ENCODE data around the gene GNG12. TPM values are rescaled to one million over a fixed set of nuclear protein-coding genes. Genes with fewer than 3 reads are reported as not detected.

The GNG12 gene
- total and polyA plus RNA-seq, 2 donors from 2014 or later, result 46.1 to 89.3 TPM

- FAIRE-seq, result no peak
- H3K9me3 ChIP-seq (ENCODE audit: control insufficient read depth in 2 of 3, insufficient read depth in 1 of 3, low read length in 3 of 3), result no peaks in the 10 kb centered on the region
- H3K27me3 ChIP-seq (ENCODE audit: control insufficient read depth, insufficient read depth, low read length), result no peaks in the 10 kb centered on the region
- no peak for DNase-seq
- H3K4me3 ChIP-seq (ENCODE audit: low read length in 3 of 3), result no peak overlapping the region
- no peak overlapping the region for H3K27ac ChIP-seq (ENCODE audit: low read depth in 2 of 2, low read length in 2 of 2)
- peaks cover 0 to 26% (median 17%) of the 10 kb centered on the region in 3 donors for H3K4me1 ChIP-seq (ENCODE audit: control insufficient read depth in 2 of 3, insufficient read depth in 2 of 3, low read depth in 1 of 3, low read length in 3 of 3)
- intact Hi-C loops (cut with DNase I), result no loop called here
- TF ChIP-seq CTCF (IDR thresholded peaks at IDR 0.05; ENCODE audit: borderline replicate concordance, extremely low read depth, insufficient read depth), result no peak
- no peaks in the 10 kb centered on the region for H3K36me3 ChIP-seq (ENCODE audit: control insufficient read depth in 2 of 3, insufficient read depth in 3 of 3, low read length in 3 of 3)
- H3K9ac ChIP-seq (ENCODE audit: low read length in 3 of 3), result no peak overlapping the region
Measured at GRCh38 chr1:67743072-67743725, 90.1 kb downstream of the GNG12 start.

- Histone ChIP-seq H3K4me1 (ENCODE audit: control insufficient read depth in 2 of 3, insufficient read depth in 2 of 3, low read depth in 1 of 3, low read length in 3 of 3) (peaks cover 0 to 20% (median 12%) of the 10 kb centered on the region in 3 donors), H3K27me3 (ENCODE audit: control insufficient read depth, insufficient read depth, low read length) (no peaks in the 10 kb centered on the region), H3K9ac (ENCODE audit: low read length in 3 of 3) (peak overlapping the region in 1 of 3 donors; percentile 10), H3K4me3 (ENCODE audit: low read length in 3 of 3) (no peak overlapping the region), H3K36me3 (ENCODE audit: control insufficient read depth in 2 of 3, insufficient read depth in 3 of 3, low read length in 3 of 3) (no peaks in the 10 kb centered on the region), H3K27ac (ENCODE audit: low read depth in 2 of 2, low read length in 2 of 2) (peak overlapping the region; percentile 29 to 60), H3K9me3 (ENCODE audit: control insufficient read depth in 2 of 3, insufficient read depth in 1 of 3, low read length in 3 of 3) (no peaks in the 10 kb centered on the region)
- no peak for TF ChIP-seq CTCF (IDR thresholded peaks at IDR 0.05; ENCODE audit: borderline replicate concordance, extremely low read depth, insufficient read depth)
- intact Hi-C loops (cut with DNase I), result no loop called here
- no peak for FAIRE-seq
- no peak for DNase-seq
Measured at GRCh38 chr1:67741736-67742135, 91.5 kb downstream of the GNG12 start.

- no peak for FAIRE-seq
- Histone ChIP-seq H3K4me1 (ENCODE audit: control insufficient read depth in 2 of 3, insufficient read depth in 2 of 3, low read depth in 1 of 3, low read length in 3 of 3) (peaks cover 0 to 23% (median 19%) of the 10 kb centered on the region in 3 donors), H3K27me3 (ENCODE audit: control insufficient read depth, insufficient read depth, low read length) (no peaks in the 10 kb centered on the region), H3K9ac (ENCODE audit: low read length in 3 of 3) (peak overlapping the region in 1 of 3 donors; percentile 10), H3K4me3 (ENCODE audit: low read length in 3 of 3) (no peak overlapping the region), H3K36me3 (ENCODE audit: control insufficient read depth in 2 of 3, insufficient read depth in 3 of 3, low read length in 3 of 3) (no peaks in the 10 kb centered on the region), H3K27ac (ENCODE audit: low read depth in 2 of 2, low read length in 2 of 2) (peak overlapping the region; percentile 40 to 60), H3K9me3 (ENCODE audit: control insufficient read depth in 2 of 3, insufficient read depth in 1 of 3, low read length in 3 of 3) (no peaks in the 10 kb centered on the region)
- DNase-seq, result no peak
- TF ChIP-seq CTCF (IDR thresholded peaks at IDR 0.05; ENCODE audit: borderline replicate concordance, extremely low read depth, insufficient read depth), result no peak
- intact Hi-C loops (cut with DNase I), result no loop called here
Measured at GRCh38 chr1:67741121-67741520, 92.1 kb downstream of the GNG12 start.
